Measurements from ENCODE around the gene UQCRC1. TPM values are rescaled to one million over a fixed set of nuclear protein-coding genes. Genes with fewer than 3 reads are reported as not detected.
A peak's percentile ranks its signal among the peaks of the same experiment; 100 is the strongest.

Gene UQCRC1
- polyA plus RNA-seq, 2 of the 4 experiments (the other 2 are of a cell fraction): 256 to 279 TPM

DNA sequence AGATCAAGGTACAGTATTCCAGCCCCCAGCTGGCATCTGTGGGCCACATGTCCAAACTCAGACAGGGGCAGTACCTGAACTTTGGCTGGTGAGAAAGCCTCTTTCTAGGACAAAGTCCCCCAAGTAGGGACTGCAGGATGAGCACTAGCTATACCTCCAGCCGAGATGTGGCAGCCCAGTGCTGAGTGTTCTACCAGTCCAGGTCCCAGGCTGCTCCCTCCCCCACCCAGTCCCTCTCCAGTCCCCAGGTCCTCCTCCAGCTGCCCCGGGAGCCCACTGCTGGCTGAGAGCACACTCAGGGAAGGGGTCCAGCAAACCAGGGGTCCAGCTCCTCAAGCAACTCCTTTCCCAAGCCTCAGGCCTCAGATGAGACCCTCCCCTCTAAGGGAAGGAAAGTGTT lies 24.3 kb upstream of the UQCRC1 start:
- DNase-seq (ENCODE audit: low read depth in 1 of 2, low spot score in 1 of 2) (no peak), FAIRE-seq (no peak), ATAC-seq (no peak)
- H3K27ac ChIP-seq: peak overlapping the region in 1 of 2 experiments; percentile 97; a peak in 1 of 6 replicates
- H3K4me1 ChIP-seq: peaks cover 16% of the 10 kb centered on the region
- ChIA-PET CTCF (interaction anchor here (1.0 to 4.3 kb wide), 8 partner anchors 11 to 75 kb away, joined by 3 to 46 read pairs (median 4); partner anchors contain the start of genes COL7A1 and TMEM89), POLR2A (interaction anchor here (2.1 kb wide), 1 partner anchor 29 kb away, joined by 9 read pairs; the partner anchor contains the start of gene CELSR3)
- H3K4me2 ChIP-seq: peak overlapping the region; percentile 81
- 90% methylated on average over 2 of the region's 2 CpGs for WGBS (ENCODE audit: missing lambda C conversion rate)
- TF ChIP-seq TP53 (CRISPR knock-in tag; IDR thresholded peaks at IDR 0.05) (no peak), EHF (CRISPR knock-in tag; IDR thresholded peaks at IDR 0.05) (no peak), SMC3 (IDR thresholded peaks at IDR 0.05) (no peak), FOXS1 (CRISPR knock-in tag; IDR thresholded peaks at IDR 0.05) (no peak), TFCP2L1 (CRISPR knock-in tag; IDR thresholded peaks at IDR 0.05) (no peak), JUNB (IDR thresholded peaks at IDR 0.05) (no peak), JUN (IDR thresholded peaks at IDR 0.05) (no peak), BHLHE40 (IDR thresholded peaks at IDR 0.05; ENCODE audit: low read depth, low read length) (no peak), ZSCAN20 (CRISPR knock-in tag; IDR thresholded peaks at IDR 0.05) (no peak), HOXA7 (CRISPR knock-in tag; IDR thresholded peaks at IDR 0.05) (no peak), HDAC2 (IDR thresholded peaks at IDR 0.05) (no peak), PHF8 (IDR thresholded peaks at IDR 0.05; ENCODE audit: borderline replicate concordance, low read depth) (no peak), RCOR1 (IDR thresholded peaks at IDR 0.05; ENCODE audit: low read depth, low read length) (no peak), NPAS2 (CRISPR knock-in tag; IDR thresholded peaks at IDR 0.05; ENCODE audit: borderline replicate concordance) (no peak), KDM1A (IDR thresholded peaks at IDR 0.05; ENCODE audit: low read depth) (no peak)
- TF ChIP-seq, protein P1, sequence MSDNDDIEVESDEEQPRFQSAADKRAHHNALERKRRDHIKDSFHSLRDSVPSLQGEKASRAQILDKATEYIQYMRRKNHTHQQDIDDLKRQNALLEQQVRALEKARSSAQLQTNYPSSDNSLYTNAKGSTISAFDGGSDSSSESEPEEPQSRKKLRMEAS (IDR thresholded peaks at IDR 0.05): no peak
- H3K9me3 ChIP-seq: no peaks in the 10 kb centered on the region
- no peak overlapping the region for H3K4me3 ChIP-seq

- no peak overlapping the region for H3K4me2 ChIP-seq
- H3K4me3 ChIP-seq: no peak overlapping the region
- no peak for FAIRE-seq
- POLR2A ChIA-PET: no interaction called here
- CTCF ChIA-PET: interaction anchor here (1.0 to 4.3 kb wide), 6 partner anchors 12 to 75 kb away, joined by 3 to 46 read pairs (median 10); partner anchors contain the start of genes COL7A1 and TMEM89
- DNase-seq (ENCODE audit: low read depth in 1 of 2, low spot score in 1 of 2): no peak
- ATAC-seq: no peak
- WGBS (ENCODE audit: missing lambda C conversion rate): 94% methylated on average over 8 of the region's 15 CpGs
- H3K27ac ChIP-seq: no peak overlapping the region
- no peak for TF ChIP-seq FOSB (CRISPR knock-in tag; IDR thresholded peaks at IDR 0.05)
- TF ChIP-seq ZNF302 (CRISPR knock-in tag; IDR thresholded peaks at IDR 0.05): no peak
- no peak for TF ChIP-seq KDM5A (IDR thresholded peaks at IDR 0.05)
- no peak for TF ChIP-seq ATOH8 (CRISPR knock-in tag; IDR thresholded peaks at IDR 0.05; ENCODE audit: low read depth)
- H3K9me3 ChIP-seq: no peaks in the 10 kb centered on the region
- H3K4me1 ChIP-seq: peaks cover 16% of the 10 kb centered on the region
Measured at GRCh38 chr3:48633256-48633655, 23.8 kb upstream of the UQCRC1 start.

- no peak for ATAC-seq
- Histone ChIP-seq H3K4me2 (no peak overlapping the region), H3K4me3 (no peak overlapping the region), H3K9me3 (no peaks in the 10 kb centered on the region), H3K27ac (no peak overlapping the region), H3K4me1 (peaks cover 16% of the 10 kb centered on the region)
- 96% methylated on average over 16 of the region's 22 CpGs for WGBS (ENCODE audit: missing lambda C conversion rate)
- ChIA-PET POLR2A (no interaction called here), CTCF (interaction anchor here (0.6 to 1.5 kb wide), 3 partner anchors 33 to 53 kb away, joined by 3 to 5 read pairs (median 4); no protein-coding TSS in a partner anchor)
- TF ChIP-seq, protein P1 (IDR thresholded peaks at IDR 0.05): no peak
- TF ChIP-seq FOSL2 (IDR thresholded peaks at IDR 0.05) (no peak), FOSL2 (CRISPR knock-in tag; IDR thresholded peaks at IDR 0.05) (no peak), EHMT2 (IDR thresholded peaks at IDR 0.05; ENCODE audit: low read depth) (no peak), RFX5 (IDR thresholded peaks at IDR 0.05) (no peak), CTCF (IDR thresholded peaks at IDR 0.05) (no peak), POLR2A (IDR thresholded peaks at IDR 0.05; ENCODE audit: low read length) (no peak), POLR2AphosphoS2 (conservative IDR thresholded peaks at IDR 0.05; ENCODE audit: low read length) (no peak), MAZ (IDR thresholded peaks at IDR 0.05; ENCODE audit: borderline replicate concordance, low read depth, low read length) (no peak), HOXB5 (CRISPR knock-in tag; IDR thresholded peaks at IDR 0.05) (no peak), ZFP36 (IDR thresholded peaks at IDR 0.05; ENCODE audit: borderline replicate concordance, partially characterized antibody) (no peak)
- no peak for FAIRE-seq
- DNase-seq (ENCODE audit: low read depth in 1 of 2, low spot score in 1 of 2): no peak
Measured at GRCh38 chr3:48631516-48632448, 22.3 kb upstream of the UQCRC1 start.

Data from A549 (cell line).